ENCODE measurements around the gene BCL10.

DNA sequence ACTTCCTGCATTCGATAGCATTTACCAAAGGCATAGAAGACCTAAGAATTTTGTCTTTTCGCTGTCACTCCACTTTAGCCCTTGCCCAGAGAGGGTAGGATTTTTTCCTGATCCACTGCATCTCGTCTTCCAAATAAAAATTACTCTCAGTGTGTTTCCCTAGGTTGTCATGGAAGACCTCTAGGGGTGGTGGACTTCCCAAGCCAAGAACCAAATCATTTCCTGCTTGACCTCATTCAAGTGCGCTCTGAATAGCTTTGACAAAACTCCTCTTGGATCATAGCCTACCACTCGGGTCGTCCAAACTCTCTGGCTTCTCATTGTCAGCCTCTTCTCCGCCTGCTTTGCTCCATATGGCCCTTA is 16.5 kb downstream of the BCL10 start:
- TF ChIP-seq, protein P1, sequence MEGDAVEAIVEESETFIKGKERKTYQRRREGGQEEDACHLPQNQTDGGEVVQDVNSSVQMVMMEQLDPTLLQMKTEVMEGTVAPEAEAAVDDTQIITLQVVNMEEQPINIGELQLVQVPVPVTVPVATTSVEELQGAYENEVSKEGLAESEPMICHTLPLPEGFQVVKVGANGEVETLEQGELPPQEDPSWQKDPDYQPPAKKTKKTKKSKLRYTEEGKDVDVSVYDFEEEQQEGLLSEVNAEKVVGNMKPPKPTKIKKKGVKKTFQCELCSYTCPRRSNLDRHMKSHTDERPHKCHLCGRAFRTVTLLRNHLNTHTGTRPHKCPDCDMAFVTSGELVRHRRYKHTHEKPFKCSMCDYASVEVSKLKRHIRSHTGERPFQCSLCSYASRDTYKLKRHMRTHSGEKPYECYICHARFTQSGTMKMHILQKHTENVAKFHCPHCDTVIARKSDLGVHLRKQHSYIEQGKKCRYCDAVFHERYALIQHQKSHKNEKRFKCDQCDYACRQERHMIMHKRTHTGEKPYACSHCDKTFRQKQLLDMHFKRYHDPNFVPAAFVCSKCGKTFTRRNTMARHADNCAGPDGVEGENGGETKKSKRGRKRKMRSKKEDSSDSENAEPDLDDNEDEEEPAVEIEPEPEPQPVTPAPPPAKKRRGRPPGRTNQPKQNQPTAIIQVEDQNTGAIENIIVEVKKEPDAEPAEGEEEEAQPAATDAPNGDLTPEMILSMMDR (optimal IDR thresholded peaks at IDR 0.05 in 1 of 3, IDR thresholded peaks at IDR 0.05 in 1 of 3, conservative IDR thresholded peaks at IDR 0.05 in 1 of 3; ENCODE audit: extremely low read depth in 1 of 3, insufficient read depth in 2 of 3, low read length in 3 of 3): no peak
- no peak for TF ChIP-seq EZH2 (IDR thresholded peaks at IDR 0.05; ENCODE audit: low read length)

Data from keratinocyte (primary cell).